ENCODE data around the gene COL16A1.

The COL16A1 gene

DNA sequence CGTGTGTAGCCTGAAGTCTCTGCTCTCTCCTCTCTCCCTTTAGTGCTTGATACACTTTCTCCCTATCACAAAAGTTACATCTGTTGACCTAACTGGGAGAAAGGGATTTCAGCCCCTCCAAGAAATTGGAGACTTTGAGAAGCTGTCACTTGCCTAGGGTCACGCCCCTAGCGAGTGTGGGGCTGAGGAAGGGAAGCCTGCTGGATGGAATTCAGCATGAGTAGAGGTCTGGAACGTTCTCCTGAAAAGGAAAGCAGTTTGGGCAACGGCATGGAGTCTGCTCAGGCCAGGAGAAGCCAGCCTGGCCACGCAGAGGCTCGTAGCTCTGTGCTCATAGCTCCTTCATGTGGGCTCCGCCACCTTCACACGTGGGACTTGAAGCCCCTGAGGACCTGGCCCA lies 22.4 kb downstream of the COL16A1 start:
- TF ChIP-seq, protein P1, sequence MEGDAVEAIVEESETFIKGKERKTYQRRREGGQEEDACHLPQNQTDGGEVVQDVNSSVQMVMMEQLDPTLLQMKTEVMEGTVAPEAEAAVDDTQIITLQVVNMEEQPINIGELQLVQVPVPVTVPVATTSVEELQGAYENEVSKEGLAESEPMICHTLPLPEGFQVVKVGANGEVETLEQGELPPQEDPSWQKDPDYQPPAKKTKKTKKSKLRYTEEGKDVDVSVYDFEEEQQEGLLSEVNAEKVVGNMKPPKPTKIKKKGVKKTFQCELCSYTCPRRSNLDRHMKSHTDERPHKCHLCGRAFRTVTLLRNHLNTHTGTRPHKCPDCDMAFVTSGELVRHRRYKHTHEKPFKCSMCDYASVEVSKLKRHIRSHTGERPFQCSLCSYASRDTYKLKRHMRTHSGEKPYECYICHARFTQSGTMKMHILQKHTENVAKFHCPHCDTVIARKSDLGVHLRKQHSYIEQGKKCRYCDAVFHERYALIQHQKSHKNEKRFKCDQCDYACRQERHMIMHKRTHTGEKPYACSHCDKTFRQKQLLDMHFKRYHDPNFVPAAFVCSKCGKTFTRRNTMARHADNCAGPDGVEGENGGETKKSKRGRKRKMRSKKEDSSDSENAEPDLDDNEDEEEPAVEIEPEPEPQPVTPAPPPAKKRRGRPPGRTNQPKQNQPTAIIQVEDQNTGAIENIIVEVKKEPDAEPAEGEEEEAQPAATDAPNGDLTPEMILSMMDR (IDR thresholded peaks at IDR 0.05; ENCODE audit: low read depth, low read length): no peak
- DNase-seq (ENCODE audit: extremely low read depth, low read depth): no peak

DNA sequence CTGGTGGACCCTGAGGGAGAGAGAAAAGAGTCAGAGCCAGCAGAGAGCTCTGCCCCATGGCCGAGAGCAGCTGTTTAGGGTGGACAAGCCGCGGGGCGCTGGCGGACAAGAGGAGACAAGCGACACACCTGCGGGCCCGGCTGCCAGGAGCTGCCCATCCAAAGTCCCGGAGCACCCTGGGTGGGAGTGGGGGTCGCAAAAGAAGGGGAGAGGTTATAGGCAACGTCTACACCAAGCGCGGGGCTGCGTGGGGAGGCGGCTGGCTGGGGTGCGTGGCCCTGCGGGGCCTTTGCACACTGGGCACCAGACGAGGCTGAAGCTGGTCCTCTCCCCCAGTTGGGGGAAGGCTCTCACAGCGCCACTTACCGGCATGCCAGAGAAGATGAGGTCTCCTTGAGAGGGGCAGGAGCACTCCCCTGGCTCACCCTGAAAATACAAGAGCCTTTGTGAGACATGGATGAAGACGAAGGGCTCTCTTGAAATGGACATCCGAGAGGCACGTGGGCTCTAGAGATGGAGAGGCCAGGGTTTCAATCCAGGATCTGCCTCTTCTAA lies 24.1 kb downstream of the COL16A1 start:
- TF ChIP-seq, protein P1 (IDR thresholded peaks at IDR 0.05; ENCODE audit: low read depth, low read length): no peak
- no peak for DNase-seq (ENCODE audit: extremely low read depth, low read depth)

DNA sequence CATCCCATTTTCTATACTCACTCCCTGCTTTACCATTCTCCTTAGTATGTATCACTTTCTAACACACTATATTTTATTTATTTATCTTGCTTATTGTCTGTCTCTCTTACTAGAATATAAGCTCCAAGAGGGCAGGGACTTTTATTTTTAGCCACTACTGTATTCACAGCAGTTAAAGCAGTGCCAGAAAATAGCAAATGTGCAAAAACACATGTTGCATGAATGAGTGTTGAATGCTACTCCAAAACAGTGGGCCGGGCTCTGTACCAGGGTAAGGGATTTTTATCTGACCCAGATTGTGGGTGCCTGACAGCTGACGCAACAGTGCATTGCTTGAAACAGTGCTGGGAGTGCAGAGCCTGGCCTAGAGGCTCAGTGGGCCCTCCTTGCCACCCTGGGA lies 24.7 kb downstream of the COL16A1 start:
- TF ChIP-seq, protein P1 (IDR thresholded peaks at IDR 0.05; ENCODE audit: low read depth, low read length): no peak
- no peak for DNase-seq (ENCODE audit: extremely low read depth, low read depth)

DNA sequence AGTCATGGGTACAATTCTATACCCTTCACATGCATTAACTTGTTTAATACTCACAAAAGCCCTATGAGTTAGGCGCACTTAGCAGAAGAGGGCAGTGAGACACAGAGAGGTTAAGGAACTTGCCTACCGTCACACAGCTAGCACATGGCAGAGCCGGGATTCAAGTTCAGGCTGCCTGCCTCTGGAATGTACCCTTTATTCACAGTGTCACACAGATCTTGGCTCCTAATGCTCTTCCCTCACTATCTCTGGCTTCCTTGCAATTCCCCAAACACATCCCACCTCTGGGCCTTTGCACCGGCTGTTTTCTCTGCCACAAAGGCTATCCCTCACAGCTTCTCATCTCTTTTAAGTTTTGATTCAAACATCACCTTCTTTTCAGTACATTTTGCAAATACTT lies 25.1 kb downstream of the COL16A1 start:
- TF ChIP-seq, protein P1 (IDR thresholded peaks at IDR 0.05; ENCODE audit: low read depth, low read length): no peak
- no peak for DNase-seq (ENCODE audit: extremely low read depth, low read depth)

DNA sequence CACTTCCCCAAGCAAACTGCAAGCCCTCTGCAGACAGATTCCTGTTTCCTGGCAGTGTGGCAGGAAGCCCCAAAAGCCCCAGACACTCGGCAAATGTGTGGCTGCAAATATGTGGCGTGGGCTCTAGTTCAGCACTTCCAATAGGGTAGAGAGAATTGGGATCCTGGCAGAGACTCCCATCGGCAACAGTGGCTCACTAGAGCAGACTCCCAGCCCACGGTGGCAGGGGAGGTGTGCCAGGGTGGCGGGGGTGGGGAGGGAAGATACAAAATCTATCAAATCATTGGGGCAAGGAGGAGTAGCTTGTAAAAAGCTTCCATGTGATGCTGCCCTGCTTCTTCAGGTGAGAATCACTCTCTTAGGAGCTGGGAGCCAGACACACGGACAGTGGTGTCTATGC lies 25.9 kb downstream of the COL16A1 start:
- DNase-seq (ENCODE audit: extremely low read depth, low read depth): no peak
- TF ChIP-seq, protein P1 (IDR thresholded peaks at IDR 0.05; ENCODE audit: low read depth, low read length): no peak

DNA sequence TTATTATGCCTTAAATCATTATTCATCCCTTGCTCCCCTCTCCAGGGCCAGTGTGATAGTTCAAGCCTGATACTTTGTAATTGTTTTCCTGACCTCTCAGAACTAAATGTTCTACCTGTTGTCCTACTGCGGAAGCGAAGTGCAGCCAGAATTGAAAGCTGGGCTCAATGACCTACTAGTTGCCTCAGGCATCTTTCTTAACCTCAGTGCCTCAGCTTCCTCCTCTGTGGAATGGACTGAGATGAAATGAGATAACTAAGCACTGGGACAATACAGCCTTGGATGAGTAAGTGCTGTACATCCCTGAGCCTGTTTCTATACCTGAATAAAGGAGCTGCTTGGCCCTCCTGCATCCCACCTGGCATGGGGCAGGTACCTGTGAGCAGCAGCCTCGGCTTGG lies 26.4 kb downstream of the COL16A1 start:
- DNase-seq (ENCODE audit: extremely low read depth, low read depth): no peak
- TF ChIP-seq, protein P1 (IDR thresholded peaks at IDR 0.05; ENCODE audit: low read depth, low read length): no peak

DNA sequence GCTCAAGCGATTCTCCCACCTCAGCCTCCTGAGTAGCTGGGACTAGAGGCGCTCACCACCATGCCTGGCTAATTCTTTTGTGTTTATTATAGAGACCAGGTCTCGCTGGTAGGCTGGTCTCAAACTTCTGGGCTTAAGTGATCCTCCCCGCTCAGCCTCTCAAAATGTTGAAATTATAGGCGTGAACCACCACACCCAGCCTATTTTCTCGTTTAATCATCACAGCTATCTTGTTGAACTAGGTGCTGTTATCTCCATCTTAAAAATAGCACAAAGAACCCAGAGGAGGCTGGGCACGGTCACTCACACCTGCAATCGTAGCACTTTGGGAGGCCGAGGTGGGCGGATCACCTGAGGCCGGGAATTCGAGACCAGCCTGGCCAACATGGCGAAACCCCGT lies 28.1 kb downstream of the COL16A1 start:
- no peak for DNase-seq (ENCODE audit: extremely low read depth, low read depth)
- TF ChIP-seq, protein P1 (IDR thresholded peaks at IDR 0.05; ENCODE audit: low read depth, low read length): no peak
